PC-9 (cell line): Measurements from ENCODE around the gene PHF21B.

Experiments
- CTCF ChIP-seq: fragments of 200-600 bp; sonication (generic); conservative IDR thresholded peaks from 2 replicates; pipeline ENCODE4 v1.6.1; 2017; ENCODE audit warnings: mixed run types, antibody characterized with exemption, mild to moderate bottlenecking, moderate library complexity
- EZH2 ChIP-seq: fragments of 200-600 bp; sonication (generic); IDR thresholded peaks from 2 replicates; pipeline ENCODE4 v1.8.0; 2017; ENCODE audit warnings: antibody characterized with exemption, low read depth

- no peak for TF ChIP-seq CTCF
- no peak for TF ChIP-seq EZH2
Measured at GRCh38 chr22:44934454-44934735, 75.4 kb downstream of the PHF21B start.
